Activated naive CD8-positive, alpha-beta T cell treated with anti-CD3 and anti-CD28 coated beads, Interleukin-2, amount 50 U/mL, for 24 hours (primary cell): ENCODE measurements around the gene TNK2.
"Not testable (repeated sequence)": the region's sequence is repeated elsewhere in the genome, so short reads cannot be mapped to it uniquely, and the experiment has no call there.

Source experiments
- ATAC-seq: fragments of 150-1000 bp; cut with Tn5 transposase; one replicate; pipeline ENCODE4 v1.10.0; 2021
- DNase-seq: peaks from one replicate; pipeline ENCODE4 v3.0.0; 2021
- H3K27ac Mint-ChIP-seq: one replicate; pipeline ENCODE4 v1.8.0; 2021; ENCODE audit warnings: mild to moderate bottlenecking, mixed read lengths
- H3K27me3 Mint-ChIP-seq: one replicate; pipeline ENCODE4 v1.8.0; 2021; ENCODE audit warnings: mixed read lengths
- H3K36me3 Mint-ChIP-seq: one replicate; pipeline ENCODE4 v1.8.0; 2021; ENCODE audit warnings: low read depth, mixed read lengths
- H3K4me1 Mint-ChIP-seq: one replicate; pipeline ENCODE4 v1.8.0; 2021; ENCODE audit warnings: mixed read lengths
- H3K4me3 Mint-ChIP-seq: one replicate; pipeline ENCODE4 v1.8.0; 2021; ENCODE audit warnings: mild to moderate bottlenecking, moderate library complexity, mixed read lengths
- H3K9me3 Mint-ChIP-seq: one replicate; pipeline ENCODE4 v1.8.0; 2021; ENCODE audit warnings: mixed read lengths

Gene TNK2

GRCh38 chr3:195825857-195826804 lies 82.2 kb downstream of the TNK2 start:
- Mint-ChIP-seq H3K9me3 (no peaks in the 10 kb centered on the region), H3K36me3 (no peaks in the 10 kb centered on the region), H3K4me3 (no peak overlapping the region), H3K4me1 (no peaks in the 10 kb centered on the region), H3K27ac (no peak overlapping the region), H3K27me3 (no peaks in the 10 kb centered on the region)
- DNase-seq (no peak), ATAC-seq (no peak)

DNA sequence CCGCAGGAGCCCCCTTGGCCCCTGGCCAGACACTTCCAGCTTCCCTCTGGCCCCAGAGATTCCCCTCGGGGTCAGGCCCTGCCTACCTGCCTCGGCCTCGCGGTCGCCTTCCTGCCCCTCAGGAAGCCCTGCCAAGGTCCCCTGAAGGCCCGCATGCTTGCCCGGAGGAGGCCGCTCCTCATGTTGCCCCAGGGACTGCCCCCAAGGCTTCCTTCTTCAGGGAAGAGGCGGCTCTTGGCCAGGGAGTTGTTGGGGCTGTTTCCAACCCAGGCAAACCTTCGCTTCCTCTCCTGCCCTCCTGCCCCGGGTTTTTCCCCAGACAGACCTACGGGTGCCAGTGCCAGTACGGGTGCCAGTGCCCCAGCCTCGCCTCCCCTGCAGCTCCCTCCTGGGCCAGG lies 83.2 kb downstream of the TNK2 start:
- Mint-ChIP-seq H3K36me3 (no peaks in the 10 kb centered on the region), H3K4me1 (no peaks in the 10 kb centered on the region), H3K27ac (no peak overlapping the region), H3K9me3 (no peaks in the 10 kb centered on the region), H3K27me3 (no peaks in the 10 kb centered on the region), H3K4me3 (no peak overlapping the region)
- ATAC-seq, result no peak
- no peak for DNase-seq

DNA sequence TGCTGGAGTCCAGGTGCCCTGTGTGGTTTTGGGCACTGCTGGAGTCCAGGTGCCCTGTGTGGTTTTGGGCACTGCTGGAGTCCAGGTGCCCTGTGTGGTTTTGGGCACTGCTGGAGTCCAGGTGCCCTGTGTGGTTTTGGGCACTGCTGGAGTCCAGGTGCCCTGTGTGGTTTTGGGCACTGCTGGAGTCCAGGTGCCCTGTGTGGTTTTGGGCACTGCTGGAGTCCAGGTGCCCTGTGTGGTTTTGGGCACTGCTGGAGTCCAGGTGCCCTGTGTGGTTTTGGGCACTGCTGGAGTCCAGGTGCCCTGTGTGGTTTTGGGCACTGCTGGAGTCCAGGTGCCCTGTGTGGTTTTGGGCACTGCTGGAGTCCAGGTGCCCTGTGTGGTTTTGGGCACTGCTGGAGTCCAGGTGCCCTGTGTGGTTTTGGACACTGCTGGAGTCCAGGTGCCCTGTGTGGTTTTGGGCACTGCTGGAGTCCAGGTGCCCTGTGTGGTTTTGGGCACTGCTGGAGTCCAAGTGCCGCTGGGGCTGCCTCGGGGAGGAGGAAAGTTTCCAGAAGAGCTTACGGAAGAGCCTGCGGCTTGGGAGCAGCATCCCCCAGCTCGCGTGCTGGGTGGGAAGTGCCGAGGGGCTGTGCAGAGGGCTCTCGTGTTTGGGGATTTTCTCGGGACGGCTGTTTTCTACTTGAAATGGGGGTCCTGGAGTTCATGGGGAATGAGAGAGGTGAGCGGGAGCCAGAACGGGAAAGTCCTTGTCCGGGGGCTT lies 83.7 kb downstream of the TNK2 start:
- not testable (repeated sequence) for H3K27ac Mint-ChIP-seq, DNase-seq, H3K4me1 Mint-ChIP-seq, H3K4me3 Mint-ChIP-seq, ATAC-seq, H3K36me3 Mint-ChIP-seq, H3K9me3 Mint-ChIP-seq, H3K27me3 Mint-ChIP-seq

GRCh38 chr3:195823999-195824398 lies 84.4 kb downstream of the TNK2 start:
- DNase-seq (no peak), ATAC-seq (no peak)
- no peak overlapping the region for H3K27ac Mint-ChIP-seq
- no peaks in the 10 kb centered on the region for H3K36me3 Mint-ChIP-seq
- H3K27me3 Mint-ChIP-seq, result no peaks in the 10 kb centered on the region
- H3K9me3 Mint-ChIP-seq, result no peaks in the 10 kb centered on the region
- H3K4me1 Mint-ChIP-seq, result no peaks in the 10 kb centered on the region
- no peak overlapping the region for H3K4me3 Mint-ChIP-seq

- H3K4me3 Mint-ChIP-seq, result no peak overlapping the region
- H3K36me3 Mint-ChIP-seq, result no peaks in the 10 kb centered on the region
- H3K9me3 Mint-ChIP-seq, result no peaks in the 10 kb centered on the region
- H3K27ac Mint-ChIP-seq, result no peak overlapping the region
- DNase-seq, result no peak
- no peaks in the 10 kb centered on the region for H3K27me3 Mint-ChIP-seq
- H3K4me1 Mint-ChIP-seq, result no peaks in the 10 kb centered on the region
- no peak for ATAC-seq
Observed at GRCh38 chr3:195823280-195823679, 85.1 kb downstream of the TNK2 start.

DNA sequence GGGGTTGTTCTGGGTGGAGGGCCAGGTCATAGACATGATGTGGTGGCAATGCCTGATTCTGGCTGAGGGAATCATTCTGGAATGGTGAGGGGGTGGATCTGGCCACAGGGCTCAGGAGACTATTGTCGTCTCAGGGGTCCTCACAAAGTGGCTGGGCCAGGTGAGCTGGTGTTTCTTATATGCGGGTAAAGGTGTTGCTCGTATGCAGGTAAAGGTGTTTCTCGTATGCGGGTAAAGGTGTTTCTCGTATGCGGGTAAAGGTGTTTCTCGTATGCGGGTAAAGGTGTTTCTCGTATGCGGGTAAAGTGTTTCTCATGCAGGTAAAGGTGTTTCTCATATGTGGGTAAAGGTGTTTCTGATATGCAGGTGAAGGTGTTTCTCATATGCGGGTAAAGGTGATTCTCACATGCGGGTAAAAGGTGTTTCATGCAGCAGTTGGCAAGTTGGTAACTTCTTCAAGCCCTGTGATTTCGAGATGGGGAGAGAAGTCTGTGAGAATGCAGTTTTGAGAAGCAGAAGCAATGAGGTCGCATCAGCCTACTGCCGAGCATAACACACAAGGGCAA lies 86.1 kb downstream of the TNK2 start:
- ATAC-seq (no peak), DNase-seq (no peak)
- Mint-ChIP-seq H3K27ac (no peak overlapping the region), H3K27me3 (no peaks in the 10 kb centered on the region), H3K4me1 (no peaks in the 10 kb centered on the region), H3K9me3 (no peaks in the 10 kb centered on the region), H3K4me3 (no peak overlapping the region), H3K36me3 (no peaks in the 10 kb centered on the region)

DNA sequence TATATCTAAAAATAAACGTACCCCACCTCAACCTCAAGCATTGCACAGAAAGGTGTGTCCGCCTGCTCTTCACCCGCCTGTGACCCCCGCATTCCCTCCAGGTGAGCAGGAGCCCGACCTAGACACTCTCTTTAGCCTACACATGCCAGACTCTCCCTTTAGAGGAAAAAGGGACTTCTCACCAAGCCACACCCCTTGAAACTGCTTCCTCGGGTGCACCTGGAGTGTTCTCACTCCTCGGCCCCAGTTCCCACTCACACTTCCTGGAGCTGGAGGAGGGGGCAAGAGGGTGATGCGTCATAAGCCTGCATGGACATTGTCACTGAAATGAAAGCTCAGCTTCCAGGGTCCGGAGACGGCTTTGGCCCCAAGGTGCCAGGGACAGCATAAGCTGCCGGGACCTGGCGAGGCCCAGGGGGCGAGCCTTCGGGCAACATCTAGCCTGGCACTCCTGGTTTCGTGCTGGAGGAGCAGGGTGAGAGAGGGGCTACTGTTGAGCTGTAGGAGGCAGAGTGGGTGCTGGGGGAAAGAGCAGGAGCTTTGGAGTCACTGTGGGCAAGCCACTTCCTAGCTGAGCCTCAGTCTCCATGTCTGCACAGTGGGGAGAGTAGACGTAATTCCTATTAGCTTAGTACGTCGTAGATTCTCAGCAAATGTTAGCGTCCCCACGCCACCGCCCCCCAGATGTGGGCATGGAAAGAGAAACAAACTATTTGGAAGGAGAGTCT lies 86.8 kb downstream of the TNK2 start:
- Mint-ChIP-seq H3K27me3 (no peaks in the 10 kb centered on the region), H3K27ac (no peak overlapping the region), H3K36me3 (no peaks in the 10 kb centered on the region), H3K9me3 (no peaks in the 10 kb centered on the region), H3K4me3 (no peak overlapping the region), H3K4me1 (no peaks in the 10 kb centered on the region)
- no peak for ATAC-seq
- DNase-seq, result no peak

GRCh38 chr3:195820901-195821300 lies 87.5 kb downstream of the TNK2 start:
- DNase-seq (no peak), ATAC-seq (no peak)
- Mint-ChIP-seq H3K4me1 (no peaks in the 10 kb centered on the region), H3K27me3 (no peaks in the 10 kb centered on the region), H3K4me3 (no peak overlapping the region), H3K9me3 (no peaks in the 10 kb centered on the region), H3K27ac (no peak overlapping the region), H3K36me3 (no peaks in the 10 kb centered on the region)

DNA sequence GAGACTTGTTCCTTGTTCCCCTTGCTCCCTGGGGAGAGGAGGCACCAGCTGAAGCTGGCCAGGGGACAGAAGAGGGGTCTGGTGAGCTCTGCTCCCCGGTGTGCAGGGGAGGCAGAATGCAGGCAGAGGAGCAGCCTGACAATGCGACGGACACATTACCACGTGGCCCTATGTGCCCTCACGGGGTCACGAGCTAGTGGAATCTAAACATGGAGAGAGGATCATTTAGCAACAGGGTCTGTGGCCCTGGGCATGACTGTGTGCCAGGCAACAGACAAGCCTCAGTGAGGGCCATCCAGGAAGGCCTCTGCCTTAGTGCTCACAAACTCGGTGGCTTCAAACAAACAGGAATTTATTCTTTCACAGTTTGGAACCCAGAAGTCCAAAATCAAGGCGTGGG lies 88.2 kb downstream of the TNK2 start:
- no peaks in the 10 kb centered on the region for H3K36me3 Mint-ChIP-seq
- DNase-seq (no peak), ATAC-seq (no peak)
- no peak overlapping the region for H3K27ac Mint-ChIP-seq
- H3K27me3 Mint-ChIP-seq, result no peaks in the 10 kb centered on the region
- no peaks in the 10 kb centered on the region for H3K4me1 Mint-ChIP-seq
- H3K4me3 Mint-ChIP-seq, result no peak overlapping the region
- H3K9me3 Mint-ChIP-seq, result no peaks in the 10 kb centered on the region

GRCh38 chr3:195818301-195818700 lies 90.0 kb downstream of the TNK2 start:
- no peak for ATAC-seq
- Mint-ChIP-seq H3K4me3 (no peak overlapping the region), H3K27ac (no peak overlapping the region), H3K9me3 (no peaks in the 10 kb centered on the region), H3K27me3 (no peaks in the 10 kb centered on the region), H3K36me3 (no peaks in the 10 kb centered on the region), H3K4me1 (no peaks in the 10 kb centered on the region)
- DNase-seq, result no peak

GRCh38 chr3:195817578-195818135 lies 90.7 kb downstream of the TNK2 start:
- Mint-ChIP-seq H3K9me3 (no peaks in the 10 kb centered on the region), H3K27ac (no peak overlapping the region), H3K27me3 (no peaks in the 10 kb centered on the region), H3K4me1 (no peaks in the 10 kb centered on the region), H3K4me3 (no peak overlapping the region), H3K36me3 (no peaks in the 10 kb centered on the region)
- no peak for ATAC-seq
- no peak for DNase-seq

GRCh38 chr3:195816276-195816913 lies 92.0 kb downstream of the TNK2 start:
- not testable (repeated sequence) for DNase-seq, H3K4me1 Mint-ChIP-seq

DNA sequence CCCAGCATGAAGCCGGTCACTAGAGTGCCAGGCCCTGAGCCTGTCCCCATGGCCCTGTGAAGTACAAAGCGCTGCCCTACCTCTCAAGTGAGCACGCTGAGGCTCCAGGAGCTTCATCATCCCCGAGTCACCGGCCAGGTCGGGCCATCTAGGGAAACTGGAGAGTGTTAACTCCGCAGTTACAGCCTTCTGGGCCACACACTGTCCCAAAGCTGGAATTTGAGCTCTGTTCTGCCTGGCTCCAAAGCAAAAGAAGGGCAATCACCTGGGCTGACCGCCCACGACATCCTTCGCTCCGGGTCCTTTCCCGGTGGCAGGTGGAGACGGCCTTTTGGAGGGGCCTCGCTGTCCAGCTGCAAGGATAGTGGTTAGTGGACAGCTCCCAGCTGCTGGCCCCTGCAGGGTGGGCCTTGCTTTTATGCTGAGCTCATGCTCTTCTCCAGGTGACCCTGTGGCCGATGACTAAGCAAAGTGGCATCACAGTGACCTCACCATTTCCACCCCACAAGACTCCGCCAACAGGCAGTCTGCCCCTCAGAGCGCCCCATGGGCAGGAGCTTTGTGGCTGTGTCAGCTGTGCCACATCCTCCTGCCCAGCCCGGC lies 93.1 kb downstream of the TNK2 start:
- DNase-seq (no peak), ATAC-seq (peak; percentile 51)
- Mint-ChIP-seq H3K27ac (no peak overlapping the region), H3K4me1 (no peaks in the 10 kb centered on the region), H3K36me3 (no peaks in the 10 kb centered on the region), H3K9me3 (no peaks in the 10 kb centered on the region), H3K27me3 (peaks cover 5% of the 10 kb centered on the region), H3K4me3 (no peak overlapping the region)

More at GRCh38 chr3:195816276-195816913, 92.0 kb downstream of the TNK2 start:
- not testable (repeated sequence) for H3K27ac Mint-ChIP-seq, H3K36me3 Mint-ChIP-seq, H3K27me3 Mint-ChIP-seq, H3K4me3 Mint-ChIP-seq, ATAC-seq, H3K9me3 Mint-ChIP-seq
